ENCODE data around the gene ITPRIPL2.

DNA sequence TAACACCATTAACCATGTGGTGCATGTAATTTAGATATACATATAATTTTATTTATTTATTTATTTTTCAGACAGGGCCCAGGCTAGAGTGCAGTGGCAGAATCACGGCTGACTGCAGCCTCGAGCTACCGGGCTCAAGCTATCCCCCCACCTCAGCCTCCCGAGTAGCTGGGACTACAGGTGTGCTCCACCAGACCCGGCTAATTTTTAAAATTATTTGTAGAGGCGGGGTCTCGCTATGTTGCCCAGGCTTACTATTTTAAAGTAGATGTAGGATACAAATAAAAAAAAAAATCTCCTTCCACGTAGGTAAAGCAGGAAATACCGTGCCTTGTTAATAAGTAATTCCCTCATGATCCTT is 46.8 kb upstream of the ITPRIPL2 start:
- TF ChIP-seq, protein P1, sequence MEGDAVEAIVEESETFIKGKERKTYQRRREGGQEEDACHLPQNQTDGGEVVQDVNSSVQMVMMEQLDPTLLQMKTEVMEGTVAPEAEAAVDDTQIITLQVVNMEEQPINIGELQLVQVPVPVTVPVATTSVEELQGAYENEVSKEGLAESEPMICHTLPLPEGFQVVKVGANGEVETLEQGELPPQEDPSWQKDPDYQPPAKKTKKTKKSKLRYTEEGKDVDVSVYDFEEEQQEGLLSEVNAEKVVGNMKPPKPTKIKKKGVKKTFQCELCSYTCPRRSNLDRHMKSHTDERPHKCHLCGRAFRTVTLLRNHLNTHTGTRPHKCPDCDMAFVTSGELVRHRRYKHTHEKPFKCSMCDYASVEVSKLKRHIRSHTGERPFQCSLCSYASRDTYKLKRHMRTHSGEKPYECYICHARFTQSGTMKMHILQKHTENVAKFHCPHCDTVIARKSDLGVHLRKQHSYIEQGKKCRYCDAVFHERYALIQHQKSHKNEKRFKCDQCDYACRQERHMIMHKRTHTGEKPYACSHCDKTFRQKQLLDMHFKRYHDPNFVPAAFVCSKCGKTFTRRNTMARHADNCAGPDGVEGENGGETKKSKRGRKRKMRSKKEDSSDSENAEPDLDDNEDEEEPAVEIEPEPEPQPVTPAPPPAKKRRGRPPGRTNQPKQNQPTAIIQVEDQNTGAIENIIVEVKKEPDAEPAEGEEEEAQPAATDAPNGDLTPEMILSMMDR (IDR thresholded peaks at IDR 0.05 in 4 of 5, conservative IDR thresholded peaks at IDR 0.05 in 1 of 5), result no peak
- TF ChIP-seq POLR2A (IDR thresholded peaks at IDR 0.05), result no peak
